ENCODE measurements around the gene STAU1. TPM values are rescaled to one million over a fixed set of nuclear protein-coding genes. Genes with fewer than 3 reads are reported as not detected.

The STAU1 gene
- total and polyA plus RNA-seq, 4 donors: 39.1 to 81.3 (median 60.1) TPM

GRCh38 chr20:49165611-49166010 is 22.5 kb downstream of the STAU1 start:
- intact Hi-C loops (cut with DNase I): no loop called here
- peaks cover 0 to 8% of the 10 kb centered on the region in 2 donors for H3K4me1 ChIP-seq (ENCODE audit: control insufficient read depth in 1 of 2, insufficient read depth in 2 of 2, low read length in 2 of 2)
- no peaks in the 10 kb centered on the region for H3K27me3 ChIP-seq (ENCODE audit: control insufficient read depth in 1 of 2, insufficient read depth in 2 of 2, low read length in 1 of 2)
- H3K36me3 ChIP-seq (ENCODE audit: control insufficient read depth in 1 of 2, insufficient read depth in 2 of 2, low read length in 1 of 2): peaks cover 3 to 7% of the 10 kb centered on the region in 2 donors
- H3K4me3 ChIP-seq (ENCODE audit: low read length in 2 of 2): no peak overlapping the region
- no peak overlapping the region for H3K27ac ChIP-seq (ENCODE audit: low read depth in 1 of 2, low read length in 2 of 2)
- ATAC-seq (ENCODE audit: low FRiP score) (no peak), DNase-seq (no peak)
- H3K9me3 ChIP-seq (ENCODE audit: control insufficient read depth, low read length): no peaks in the 10 kb centered on the region
- 90 to 94% methylated on average over 5 of the region's 5 CpGs for WGBS, 2 donors

GRCh38 chr20:49163696-49164095 is 24.4 kb downstream of the STAU1 start:
- Histone ChIP-seq H3K27ac (ENCODE audit: low read depth in 1 of 2, low read length in 2 of 2) (no peak overlapping the region), H3K4me1 (ENCODE audit: control insufficient read depth in 1 of 2, insufficient read depth in 2 of 2, low read length in 2 of 2) (peaks cover 0 to 3% of the 10 kb centered on the region in 2 donors), H3K4me3 (ENCODE audit: low read length in 2 of 2) (no peak overlapping the region), H3K27me3 (ENCODE audit: control insufficient read depth in 1 of 2, insufficient read depth in 2 of 2, low read length in 1 of 2) (no peaks in the 10 kb centered on the region), H3K36me3 (ENCODE audit: control insufficient read depth in 1 of 2, insufficient read depth in 2 of 2, low read length in 1 of 2) (peaks cover 3 to 7% of the 10 kb centered on the region in 2 donors), H3K9me3 (ENCODE audit: control insufficient read depth, low read length) (no peaks in the 10 kb centered on the region)
- intact Hi-C loops (cut with DNase I): no loop called here
- 84 to 99% methylated on average over 5 of the region's 5 CpGs for WGBS, 2 donors
- no peak for ATAC-seq (ENCODE audit: low FRiP score)
- no peak for DNase-seq

GRCh38 chr20:49161428-49162152 is 26.5 kb downstream of the STAU1 start:
- no peaks in the 10 kb centered on the region for H3K27me3 ChIP-seq (ENCODE audit: control insufficient read depth in 1 of 2, insufficient read depth in 2 of 2, low read length in 1 of 2)
- intact Hi-C loops (cut with DNase I): no loop called here
- DNase-seq (no peak), ATAC-seq (ENCODE audit: low FRiP score) (no peak)
- no peak overlapping the region for H3K4me3 ChIP-seq (ENCODE audit: low read length in 2 of 2)
- H3K36me3 ChIP-seq (ENCODE audit: control insufficient read depth in 1 of 2, insufficient read depth in 2 of 2, low read length in 1 of 2): peaks cover 3 to 7% of the 10 kb centered on the region in 2 donors
- H3K27ac ChIP-seq (ENCODE audit: low read depth in 1 of 2, low read length in 2 of 2): no peak overlapping the region
- no peaks in the 10 kb centered on the region for H3K4me1 ChIP-seq (ENCODE audit: control insufficient read depth in 1 of 2, insufficient read depth in 2 of 2, low read length in 2 of 2)
- WGBS, 2 donors: 84 to 89% methylated on average over 6 of the region's 6 CpGs
- H3K9me3 ChIP-seq (ENCODE audit: control insufficient read depth, low read length): no peaks in the 10 kb centered on the region

- DNase-seq (no peak), ATAC-seq (ENCODE audit: low FRiP score) (no peak)
- H3K4me3 ChIP-seq (ENCODE audit: low read length in 2 of 2): no peak overlapping the region
- H3K4me1 ChIP-seq (ENCODE audit: control insufficient read depth in 1 of 2, insufficient read depth in 2 of 2, low read length in 2 of 2): no peaks in the 10 kb centered on the region
- H3K27ac ChIP-seq (ENCODE audit: low read depth in 1 of 2, low read length in 2 of 2): no peak overlapping the region
- no peaks in the 10 kb centered on the region for H3K9me3 ChIP-seq (ENCODE audit: control insufficient read depth, low read length)
- intact Hi-C loops (cut with DNase I): no loop called here
- WGBS, 2 donors: 87 to 90% methylated on average over 9 of the region's 9 CpGs
- no peaks in the 10 kb centered on the region for H3K27me3 ChIP-seq (ENCODE audit: control insufficient read depth in 1 of 2, insufficient read depth in 2 of 2, low read length in 1 of 2)
- H3K36me3 ChIP-seq (ENCODE audit: control insufficient read depth in 1 of 2, insufficient read depth in 2 of 2, low read length in 1 of 2): peaks cover 3 to 7% of the 10 kb centered on the region in 2 donors
Measured at GRCh38 chr20:49160057-49160929, 27.8 kb downstream of the STAU1 start.

- DNase-seq (no peak), ATAC-seq (ENCODE audit: low FRiP score) (no peak)
- H3K36me3 ChIP-seq (ENCODE audit: control insufficient read depth in 1 of 2, insufficient read depth in 2 of 2, low read length in 1 of 2): peaks cover 3 to 4% of the 10 kb centered on the region in 2 donors
- 91 to 92% methylated on average over 2 of the region's 2 CpGs for WGBS, 2 donors
- H3K27ac ChIP-seq (ENCODE audit: low read depth in 1 of 2, low read length in 2 of 2): no peak overlapping the region
- no peaks in the 10 kb centered on the region for H3K9me3 ChIP-seq (ENCODE audit: control insufficient read depth, low read length)
- H3K4me1 ChIP-seq (ENCODE audit: control insufficient read depth in 1 of 2, insufficient read depth in 2 of 2, low read length in 2 of 2): no peaks in the 10 kb centered on the region
- no peak overlapping the region for H3K4me3 ChIP-seq (ENCODE audit: low read length in 2 of 2)
- intact Hi-C loops (cut with DNase I): no loop called here
- no peaks in the 10 kb centered on the region for H3K27me3 ChIP-seq (ENCODE audit: control insufficient read depth in 1 of 2, insufficient read depth in 2 of 2, low read length in 1 of 2)
Measured at GRCh38 chr20:49157146-49157545, 31.0 kb downstream of the STAU1 start.

- H3K4me3 ChIP-seq (ENCODE audit: low read length in 2 of 2): no peak overlapping the region
- intact Hi-C loops (cut with DNase I): no loop called here
- DNase-seq: no peak
- no peak overlapping the region for H3K27ac ChIP-seq (ENCODE audit: low read depth in 1 of 2, low read length in 2 of 2)
- no peaks in the 10 kb centered on the region for H3K4me1 ChIP-seq (ENCODE audit: control insufficient read depth in 1 of 2, insufficient read depth in 2 of 2, low read length in 2 of 2)
- no peak for ATAC-seq (ENCODE audit: low FRiP score)
- no peaks in the 10 kb centered on the region for H3K27me3 ChIP-seq (ENCODE audit: control insufficient read depth in 1 of 2, insufficient read depth in 2 of 2, low read length in 1 of 2)
- peaks cover 3 to 4% of the 10 kb centered on the region in 2 donors for H3K36me3 ChIP-seq (ENCODE audit: control insufficient read depth in 1 of 2, insufficient read depth in 2 of 2, low read length in 1 of 2)
- 99 to 100% methylated on average over 1 of the region's 1 CpG for WGBS, 2 donors
- H3K9me3 ChIP-seq (ENCODE audit: control insufficient read depth, low read length): no peaks in the 10 kb centered on the region
Measured at GRCh38 chr20:49156481-49156880, 31.7 kb downstream of the STAU1 start.

GRCh38 chr20:49151436-49151835 is 36.7 kb downstream of the STAU1 start:
- ATAC-seq (ENCODE audit: low FRiP score): no peak
- no peak for DNase-seq
- Histone ChIP-seq H3K4me3 (ENCODE audit: low read length in 2 of 2) (no peak overlapping the region), H3K27me3 (ENCODE audit: control insufficient read depth in 1 of 2, insufficient read depth in 2 of 2, low read length in 1 of 2) (no peaks in the 10 kb centered on the region), H3K27ac (ENCODE audit: low read depth in 1 of 2, low read length in 2 of 2) (no peak overlapping the region), H3K9me3 (ENCODE audit: control insufficient read depth, low read length) (no peaks in the 10 kb centered on the region), H3K36me3 (ENCODE audit: control insufficient read depth in 1 of 2, insufficient read depth in 2 of 2, low read length in 1 of 2) (peaks cover 0 to 3% of the 10 kb centered on the region in 2 donors), H3K4me1 (ENCODE audit: control insufficient read depth in 1 of 2, insufficient read depth in 2 of 2, low read length in 2 of 2) (no peaks in the 10 kb centered on the region)
- intact Hi-C loops (cut with DNase I): no loop called here
- 93 to 95% methylated on average over 6 of the region's 6 CpGs for WGBS, 2 donors

- intact Hi-C loops (cut with DNase I): no loop called here
- WGBS, 2 donors: 91 to 92% methylated on average over 6 of the region's 6 CpGs
- Histone ChIP-seq H3K27me3 (ENCODE audit: control insufficient read depth in 1 of 2, insufficient read depth in 2 of 2, low read length in 1 of 2) (no peaks in the 10 kb centered on the region), H3K4me1 (ENCODE audit: control insufficient read depth in 1 of 2, insufficient read depth in 2 of 2, low read length in 2 of 2) (no peaks in the 10 kb centered on the region), H3K9me3 (ENCODE audit: control insufficient read depth, low read length) (no peaks in the 10 kb centered on the region), H3K27ac (ENCODE audit: low read depth in 1 of 2, low read length in 2 of 2) (no peak overlapping the region), H3K36me3 (ENCODE audit: control insufficient read depth in 1 of 2, insufficient read depth in 2 of 2, low read length in 1 of 2) (peaks cover 0 to 3% of the 10 kb centered on the region in 2 donors), H3K4me3 (ENCODE audit: low read length in 2 of 2) (no peak overlapping the region)
- DNase-seq (no peak), ATAC-seq (ENCODE audit: low FRiP score) (no peak)
Measured at GRCh38 chr20:49149281-49150045, 38.7 kb downstream of the STAU1 start.

All from aorta (tissue), 5 donors.